Gastrocnemius medialis (tissue), 4 donors: ENCODE measurements around the gene ETV6. TPM values are rescaled to one million over a fixed set of nuclear protein-coding genes. Genes with fewer than 3 reads are reported as not detected.

Source experiments
- ATAC-seq, 2 donors: fragments of 150-250 bp; one replicate each; pipeline ENCODE4 v1.9.1; 2016
- DNase-seq, 2 donors: peaks; one replicate each; pipeline ENCODE4 v3.0.0-alpha.2; 2019
- H3K27ac ChIP-seq, 4 donors: fragments of 200-600 bp; sonication (generic); 1 replicate in 1 of 4; 2 replicates in 3 of 4; pipeline ENCODE4 v1.5.1; 2016 to 2018; ENCODE audit warnings: mild to moderate bottlenecking in 2 of 4, moderate library complexity in 1 of 4
- H3K27me3 ChIP-seq, 3 donors: fragments of 200-600 bp; sonication (generic) in 2 of 3; 1 replicate in 1 of 3; 2 replicates in 2 of 3; pipeline versions ENCODE4 v1.5.1 to v1.6.0; 2016 to 2019; ENCODE audit warnings: mild to moderate bottlenecking in 1 of 3, moderate library complexity in 1 of 3
- H3K36me3 ChIP-seq, 2 donors: fragments of 200-600 bp; sonication (generic) in 1 of 2; one replicate each; pipeline ENCODE4 v1.5.1; 2017 to 2018
- H3K4me1 ChIP-seq, 2 donors: fragments of 200-600 bp; sonication (generic) in 1 of 2; one replicate each; pipeline ENCODE4 v1.5.1; 2016 to 2017; ENCODE audit warnings: mild to moderate bottlenecking in 2 of 2
- H3K4me3 ChIP-seq, 4 donors: fragments of 200-600 bp; sonication (generic) in 3 of 4; 1 replicate in 1 of 4; 2 replicates in 3 of 4; pipeline ENCODE4 v1.5.1; 2016 to 2019; ENCODE audit warnings: mild to moderate bottlenecking in 2 of 4
- H3K9me3 ChIP-seq, 3 donors: fragments of 200-600 bp; sonication (generic) in 2 of 3; 1 replicate in 1 of 3; 2 replicates in 2 of 3; pipeline ENCODE4 v1.5.1; 2016 to 2019
- CTCF ChIP-seq, 5 experiments: fragments of 450-650 bp in 3 of 5; fragments of 200-600 bp in 2 of 5; sonication (generic) in 2 of 5; IDR thresholded peaks in 4 of 5; conservative IDR thresholded peaks in 1 of 5; 1 replicate in 4 of 5; 2 replicates in 1 of 5; pipeline ENCODE4 v1.5.1; 2016 to 2019; ENCODE audit warnings: antibody characterized with exemption in 5 of 5, mild to moderate bottlenecking in 3 of 5, moderate library complexity in 3 of 5
- POLR2A ChIP-seq, 2 donors: fragments of 450-650 bp; IDR thresholded peaks; one replicate each; pipeline ENCODE4 v1.6.1; 2017; ENCODE audit warnings: antibody characterized with exemption in 2 of 2, mild to moderate bottlenecking in 2 of 2, moderate library complexity in 2 of 2
- in situ Hi-C, 4 donors: fragments of 200-750 bp; cut with MboI; loops; one replicate each; pipeline versions ENCODE4 v1.15.0 to v1.8.0; 2017; ENCODE audit warnings: low sequenced_read_pairs in 4 of 4
- intact Hi-C: fragments of 100-400 bp; cut with DNase I; formaldehyde crosslinking; loops from one replicate; pipeline ENCODE4 v1.15.1; 2023; ENCODE audit warnings: low total_unique reads
- total RNA-seq, 4 donors: library from RNA; depleted of rRNA; stranded (reverse); fragments of >200 nt; gene quantifications; one replicate each; pipeline versions ENCODE4 v1.1.0 to v1.2.3, GENCODE V29; 2016

The ETV6 gene
- total RNA-seq, 4 donors from 2014 or later = 2.8 to 5.9 (median 3.3) TPM

GRCh38 chr12:11717519-11717961 lies 68.1 kb downstream of the ETV6 start:
- no peaks in the 10 kb centered on the region for H3K27me3 ChIP-seq
- H3K27ac ChIP-seq = no peak overlapping the region
- H3K4me1 ChIP-seq = peaks cover 0 to 5% of the 10 kb centered on the region in 2 donors
- TF ChIP-seq CTCF (IDR thresholded peaks at IDR 0.05 in 4 of 5, conservative IDR thresholded peaks at IDR 0.05 in 1 of 5) (no peak), POLR2A (IDR thresholded peaks at IDR 0.05) (no peak)
- H3K36me3 ChIP-seq = no peaks in the 10 kb centered on the region
- intact Hi-C loops = no loop called here
- ATAC-seq (no peak), DNase-seq (no peak)
- no peak overlapping the region for H3K4me3 ChIP-seq
- in situ Hi-C loops = no loop called here
- H3K9me3 ChIP-seq = no peaks in the 10 kb centered on the region

GRCh38 chr12:11718105-11718504 lies 68.6 kb downstream of the ETV6 start:
- in situ Hi-C loops = no loop called here
- TF ChIP-seq CTCF (IDR thresholded peaks at IDR 0.05 in 4 of 5, conservative IDR thresholded peaks at IDR 0.05 in 1 of 5) = no peak
- no peak for TF ChIP-seq POLR2A (IDR thresholded peaks at IDR 0.05)

GRCh38 chr12:11718768-11719253 lies 69.3 kb downstream of the ETV6 start:
- H3K27ac ChIP-seq = no peak overlapping the region
- no peak overlapping the region for H3K4me3 ChIP-seq
- peaks cover 10 to 16% of the 10 kb centered on the region in 2 donors for H3K4me1 ChIP-seq
- no peak for TF ChIP-seq CTCF (IDR thresholded peaks at IDR 0.05 in 4 of 5, conservative IDR thresholded peaks at IDR 0.05 in 1 of 5)
- TF ChIP-seq POLR2A (IDR thresholded peaks at IDR 0.05) = no peak
- ATAC-seq (no peak), DNase-seq (no peak)
- H3K9me3 ChIP-seq = no peaks in the 10 kb centered on the region
- H3K36me3 ChIP-seq = no peaks in the 10 kb centered on the region
- intact Hi-C loops (no loop called here), in situ Hi-C loops (no loop called here)
- H3K27me3 ChIP-seq = no peaks in the 10 kb centered on the region

More at GRCh38 chr12:11718105-11718504, 68.6 kb downstream of the ETV6 start:
- H3K36me3 ChIP-seq = no peaks in the 10 kb centered on the region
- DNase-seq = no peak
- no peak for ATAC-seq
- peaks cover 3 to 9% of the 10 kb centered on the region in 2 donors for H3K4me1 ChIP-seq
- no peaks in the 10 kb centered on the region for H3K9me3 ChIP-seq
- intact Hi-C loops = no loop called here
- no peaks in the 10 kb centered on the region for H3K27me3 ChIP-seq
- no peak overlapping the region for H3K4me3 ChIP-seq
- H3K27ac ChIP-seq = no peak overlapping the region

GRCh38 chr12:11719678-11720099 lies 70.2 kb downstream of the ETV6 start:
- TF ChIP-seq CTCF (IDR thresholded peaks at IDR 0.05 in 4 of 5, conservative IDR thresholded peaks at IDR 0.05 in 1 of 5) (no peak), POLR2A (IDR thresholded peaks at IDR 0.05) (no peak)
- intact Hi-C loops = loop anchor here (5.0 kb wide), 1 partner anchor 72 kb away; the partner anchor contains the start of gene ETV6

GRCh38 chr12:11722071-11722470 lies 72.6 kb downstream of the ETV6 start:
- Histone ChIP-seq H3K27ac (no peak overlapping the region), H3K36me3 (no peaks in the 10 kb centered on the region), H3K4me1 (peaks cover 22 to 30% of the 10 kb centered on the region in 2 donors), H3K4me3 (no peak overlapping the region), H3K9me3 (no peaks in the 10 kb centered on the region), H3K27me3 (no peaks in the 10 kb centered on the region)
- in situ Hi-C loops (no loop called here), intact Hi-C loops (loop anchor here (5.0 kb wide), 1 partner anchor 75 kb away; the partner anchor contains the start of gene ETV6)
- no peak for TF ChIP-seq CTCF (IDR thresholded peaks at IDR 0.05 in 4 of 5, conservative IDR thresholded peaks at IDR 0.05 in 1 of 5)
- TF ChIP-seq POLR2A (IDR thresholded peaks at IDR 0.05) = no peak
- DNase-seq (no peak), ATAC-seq (no peak)

More at GRCh38 chr12:11719678-11720099, 70.2 kb downstream of the ETV6 start:
- in situ Hi-C loops = no loop called here
- Histone ChIP-seq H3K27ac (no peak overlapping the region), H3K36me3 (no peaks in the 10 kb centered on the region), H3K4me1 (peaks cover 19 to 25% of the 10 kb centered on the region in 2 donors), H3K27me3 (no peaks in the 10 kb centered on the region), H3K4me3 (no peak overlapping the region), H3K9me3 (no peaks in the 10 kb centered on the region)
- no peak for DNase-seq
- ATAC-seq = no peak
